Measurements from ENCODE around the gene PLTP.

The PLTP gene

DNA sequence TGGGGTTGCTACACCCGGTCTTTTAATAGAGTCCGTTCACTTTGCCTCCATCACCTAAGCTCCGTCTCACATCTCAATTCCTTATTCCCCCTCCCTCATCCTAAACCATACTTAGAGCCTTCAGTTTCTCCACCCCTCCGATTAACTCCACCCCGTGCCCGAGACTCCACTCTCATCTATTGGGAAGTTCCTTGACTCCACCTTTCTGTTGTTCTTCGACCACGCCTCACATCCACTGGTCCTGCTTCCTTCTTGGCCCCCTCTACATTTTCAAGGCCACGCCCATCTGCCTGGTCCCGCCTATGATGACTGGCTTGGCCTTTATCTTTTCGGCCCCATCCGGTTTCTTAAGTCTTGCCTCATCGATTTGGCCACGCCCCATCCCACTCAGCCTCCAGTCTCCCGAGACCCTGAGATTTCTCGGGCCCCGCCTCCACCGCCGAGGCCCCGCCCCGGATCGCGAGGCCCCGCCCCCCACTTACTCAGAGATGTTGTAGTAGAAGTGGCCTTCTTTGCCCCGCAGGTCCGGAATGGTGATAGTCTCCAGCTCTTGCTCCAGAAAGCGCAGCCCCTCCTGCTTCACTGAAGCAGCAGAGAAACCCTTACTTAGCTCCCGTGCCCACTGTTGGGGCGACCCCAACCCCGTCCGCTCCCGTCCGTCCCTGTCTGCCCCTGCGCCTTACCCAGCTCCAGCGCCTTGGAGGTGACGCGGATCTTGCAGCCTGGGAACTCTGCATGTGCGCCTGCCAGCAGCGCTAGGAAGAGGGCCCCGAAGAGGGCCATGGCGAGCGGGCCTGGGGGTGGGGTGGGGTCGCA, 1.1 kb downstream of the PLTP start:
- Mint-ChIP-seq H3K4me3 (peak overlapping the region; percentile 74), H3K27ac (peak overlapping the region; percentile 97), H3K9me3 (no peaks in the 10 kb centered on the region), H3K36me3 (ENCODE audit: low read depth) (peaks cover 22% of the 10 kb centered on the region), H3K4me1 (peaks cover 33% of the 10 kb centered on the region), H3K27me3 (ENCODE audit: low read depth, poor library complexity) (peaks cover 11% of the 10 kb centered on the region)
- no peak for TF ChIP-seq CTCF (IDR thresholded peaks at IDR 0.05)
- peak; percentile 99 for DNase-seq

- Mint-ChIP-seq H3K36me3 (ENCODE audit: low read depth) (peaks cover 28% of the 10 kb centered on the region), H3K4me1 (peaks cover 33% of the 10 kb centered on the region), H3K27ac (no peak overlapping the region), H3K9me3 (no peaks in the 10 kb centered on the region), H3K4me3 (peak overlapping the region; percentile 74), H3K27me3 (ENCODE audit: low read depth, poor library complexity) (peaks cover 11% of the 10 kb centered on the region)
- TF ChIP-seq CTCF (IDR thresholded peaks at IDR 0.05) = no peak
- no peak for DNase-seq
Observed at GRCh38 chr20:45909817-45910669, 1.9 kb downstream of the PLTP start.

DNA sequence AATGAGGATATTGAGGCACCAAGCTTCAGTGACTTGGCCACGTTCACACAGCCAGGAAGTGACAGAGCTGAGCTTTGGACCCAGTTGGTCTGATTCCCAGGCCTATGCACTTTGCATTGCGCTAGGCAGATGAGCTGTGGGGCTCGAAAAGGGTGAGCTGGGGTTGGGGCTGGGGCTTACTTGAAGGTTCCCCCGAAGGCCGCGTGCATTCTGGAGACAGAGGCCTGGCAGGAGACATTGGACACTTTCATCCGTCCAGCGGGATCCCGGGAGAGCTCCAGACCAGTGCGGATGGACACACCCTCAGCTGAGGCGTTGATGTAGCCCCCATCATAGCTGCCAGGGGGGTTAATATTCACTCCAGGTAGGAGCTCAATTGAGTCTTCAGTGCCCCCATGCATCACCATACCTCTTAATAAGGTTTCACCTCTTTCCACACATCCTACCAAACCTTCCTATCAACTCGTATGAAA, 2.6 kb downstream of the PLTP start:
- Mint-ChIP-seq H3K27me3 (ENCODE audit: low read depth, poor library complexity) (peaks cover 11% of the 10 kb centered on the region), H3K9me3 (no peaks in the 10 kb centered on the region), H3K36me3 (ENCODE audit: low read depth) (peaks cover 35% of the 10 kb centered on the region), H3K4me3 (no peak overlapping the region), H3K27ac (no peak overlapping the region), H3K4me1 (peaks cover 28% of the 10 kb centered on the region)
- no peak for TF ChIP-seq CTCF (IDR thresholded peaks at IDR 0.05)
- no peak for DNase-seq

- peaks cover 24% of the 10 kb centered on the region for H3K4me1 Mint-ChIP-seq
- TF ChIP-seq CTCF (IDR thresholded peaks at IDR 0.05) = no peak
- H3K4me3 Mint-ChIP-seq = no peak overlapping the region
- no peak for DNase-seq
- H3K36me3 Mint-ChIP-seq (ENCODE audit: low read depth) = peaks cover 41% of the 10 kb centered on the region
- peak overlapping the region; percentile 26 for H3K27ac Mint-ChIP-seq
- H3K27me3 Mint-ChIP-seq (ENCODE audit: low read depth, poor library complexity) = peaks cover 4% of the 10 kb centered on the region
- H3K9me3 Mint-ChIP-seq = no peaks in the 10 kb centered on the region
Observed at GRCh38 chr20:45908084-45908483, 3.9 kb downstream of the PLTP start.

GRCh38 chr20:45907219-45907948, 4.6 kb downstream of the PLTP start:
- peaks cover 42% of the 10 kb centered on the region for H3K36me3 Mint-ChIP-seq (ENCODE audit: low read depth)
- DNase-seq = no peak
- no peaks in the 10 kb centered on the region for H3K9me3 Mint-ChIP-seq
- no peak for TF ChIP-seq CTCF (IDR thresholded peaks at IDR 0.05)
- no peak overlapping the region for H3K27ac Mint-ChIP-seq
- H3K4me3 Mint-ChIP-seq = no peak overlapping the region
- peaks cover 4% of the 10 kb centered on the region for H3K27me3 Mint-ChIP-seq (ENCODE audit: low read depth, poor library complexity)
- peaks cover 22% of the 10 kb centered on the region for H3K4me1 Mint-ChIP-seq

Data from nephron progenitor cell (in vitro differentiated cells).